AML-193 (cell line): ENCODE results near the gene SAA2.
"Not testable (repeated sequence)": the region's sequence is repeated elsewhere in the genome, so short reads cannot be mapped to it uniquely, and the experiment has no call there.

Source experiments
- DNase-seq, 2 experiments: peaks; one replicate each; lab custom pipeline; 2025; lab: John Stamatoyannopoulos, UW

The SAA2 gene

GRCh38 chr11:18248561-18248960 lies at the start of gene SAA2:
TSS of gene SAA2 (minus strand) at chr11:18248668. CDS start at chr11:18248011, 657 bp downstream.
- no peak for DNase-seq

- no peak for DNase-seq
Measured at GRCh38 chr11:18295316-18295715, 46.8 kb upstream of the SAA2 start.

- no peak for DNase-seq
Measured at GRCh38 chr11:18294862-18295261, 46.4 kb upstream of the SAA2 start.

GRCh38 chr11:18288911-18289310 lies 40.4 kb upstream of the SAA2 start:
- DNase-seq = no peak

GRCh38 chr11:18285841-18286240 lies 37.4 kb upstream of the SAA2 start:
- no peak for DNase-seq

GRCh38 chr11:18282626-18283025 lies 34.2 kb upstream of the SAA2 start:
- no peak for DNase-seq

- no peak for DNase-seq
Measured at GRCh38 chr11:18280438-18281045, 32.1 kb upstream of the SAA2 start.

- DNase-seq = peak; percentile 68 to 79
Measured at GRCh38 chr11:18277565-18278271, 29.2 kb upstream of the SAA2 start.

- no peak for DNase-seq
Measured at GRCh38 chr11:18271206-18271605, 22.7 kb upstream of the SAA2 start.

- no peak for DNase-seq
Measured at GRCh38 chr11:18270102-18270501, 21.6 kb upstream of the SAA2 start.

- DNase-seq = not testable (repeated sequence)
Measured at GRCh38 chr11:18269252-18269651, 20.8 kb upstream of the SAA2 start.

- not testable (repeated sequence) for DNase-seq
Measured at GRCh38 chr11:18267335-18268133, 19.1 kb upstream of the SAA2 start.

GRCh38 chr11:18265949-18266348 lies 17.5 kb upstream of the SAA2 start, which contains the start of gene SAA1:
TSS of gene SAA1 (plus strand) at chr11:18266264. CDS start at chr11:18266888, 624 bp downstream.
- DNase-seq = no peak

- no peak for DNase-seq
Measured at GRCh38 chr11:18264677-18265555, 16.4 kb upstream of the SAA2 start.

GRCh38 chr11:18264035-18264434 lies 15.6 kb upstream of the SAA2 start:
- no peak for DNase-seq

- not testable (repeated sequence) for DNase-seq
Measured at GRCh38 chr11:18262681-18263350, 14.3 kb upstream of the SAA2 start.

GRCh38 chr11:18261721-18262120 lies 13.3 kb upstream of the SAA2 start:
- no peak for DNase-seq

GRCh38 chr11:18259259-18259658 lies 10.8 kb upstream of the SAA2 start:
- no peak for DNase-seq

- no peak for DNase-seq
Measured at GRCh38 chr11:18254781-18255361, 6.4 kb upstream of the SAA2 start.

GRCh38 chr11:18253778-18254338 lies 5.4 kb upstream of the SAA2 start:
- DNase-seq = no peak

- no peak for DNase-seq
Measured at GRCh38 chr11:18253233-18253632, 4.8 kb upstream of the SAA2 start.
